OCI-LY3 (cell line): ENCODE results near the gene PSMD14.

Experiments
- H2AFZ ChIP-seq: fragments of 200-600, 300-600 bp; shearing (Covaris generic); 2 replicates; pipeline ENCODE4 v1.6.0; 2014; ENCODE audit warnings: antibody characterized with exemption, low read depth, low read length
- H3K27ac ChIP-seq: fragments of 200-600, 300-600 bp; sonication (generic); 2 replicates; pipeline ENCODE4 v1.5.1; 2014; ENCODE audit warnings: mild to moderate bottlenecking, low read length, moderate library complexity, mixed read lengths
- H3K27me3 ChIP-seq: fragments of 200-600, 300-600 bp; sonication (generic); 2 replicates; pipeline ENCODE4 v1.6.1; 2014; ENCODE audit warnings: low read depth, low read length, mixed read lengths
- H3K36me3 ChIP-seq: fragments of 200-600, 300-600 bp; sonication (generic); replicated peaks from 2 replicates; pipeline ENCODE3; 2014; ENCODE audit warnings: low read depth, low read length, mixed read lengths
- H3K4me1 ChIP-seq: fragments of 300-600, 200-600 bp; sonication (generic); 2 replicates; pipeline ENCODE4 v1.6.1; 2014; ENCODE audit warnings: low read length, mixed read lengths
- H3K4me2 ChIP-seq: fragments of 200-600, 300-600 bp; sonication (generic); 2 replicates; pipeline ENCODE4 v1.6.1; 2014; ENCODE audit warnings: low read length, mixed read lengths
- H3K4me3 ChIP-seq: fragments of 300-600, 200-600 bp; sonication (generic); 2 replicates; pipeline ENCODE4 v1.5.1; 2014; ENCODE audit warnings: antibody characterized with exemption, mild to moderate bottlenecking, low read length, moderate library complexity
- H3K79me2 ChIP-seq: fragments of 300-600, 200-600 bp; shearing (Covaris generic); 2 replicates; pipeline ENCODE4 v1.6.1; 2014; ENCODE audit warnings: mild to moderate bottlenecking, low read length, mixed read lengths
- H3K9ac ChIP-seq: fragments of 300-600, 200-600 bp; shearing (Covaris generic); 2 replicates; pipeline ENCODE4 v1.6.0; 2014; ENCODE audit warnings: mild to moderate bottlenecking, low read length, moderate library complexity
- H3K9me3 ChIP-seq: fragments of 200-600, 300-600 bp; shearing (Covaris generic); 2 replicates; pipeline ENCODE4 v1.6.1; 2014; ENCODE audit warnings: low read length, mixed read lengths; ENCODE audit not compliant: insufficient read depth
- H4K20me1 ChIP-seq: fragments of 200-600, 300-600 bp; sonication (generic); 2 replicates; pipeline ENCODE4 v1.6.1; 2016; ENCODE audit warnings: low read length, mixed read lengths; ENCODE audit not compliant: insufficient read depth
- EZH2phosphoT487 ChIP-seq: fragments of 200-600 bp; shearing (Covaris generic); IDR thresholded peaks from 2 replicates; pipeline ENCODE4 v1.6.1; 2018; ENCODE audit warnings: antibody characterized with exemption, mixed run types, low read depth
- TF ChIP-seq, protein P1 (sequence below): fragments of 200-600, 300-600 bp; sonication (generic); IDR thresholded peaks from 2 replicates; pipeline ENCODE4 v1.5.1; 2014; ENCODE audit warnings: antibody characterized with exemption, low read length, low read depth

The PSMD14 gene

DNA sequence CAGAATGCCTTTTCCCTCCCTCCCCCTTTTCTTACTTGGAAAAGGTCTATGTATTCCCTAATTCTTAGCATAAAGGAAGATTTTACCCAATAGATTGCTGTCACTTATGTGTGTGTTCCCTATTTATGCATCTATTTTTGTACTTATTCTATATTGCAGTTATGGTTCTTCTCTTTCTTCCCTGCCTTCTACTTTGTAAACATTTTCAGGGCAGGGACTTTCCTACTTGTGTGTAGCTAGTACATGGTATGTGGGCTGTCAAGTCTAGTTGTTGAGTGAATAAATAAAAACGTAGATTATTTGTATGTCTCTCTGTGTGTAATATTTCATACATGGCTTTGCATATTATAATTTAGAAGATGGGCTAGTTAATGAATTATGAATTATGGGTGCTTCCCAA lies 45.3 kb downstream of the PSMD14 start:
- H4K20me1 ChIP-seq: peaks cover 56% of the 10 kb centered on the region
- peaks cover 5% of the 10 kb centered on the region for H3K36me3 ChIP-seq
- no peaks in the 10 kb centered on the region for H3K9me3 ChIP-seq
- no peak overlapping the region for H3K4me2 ChIP-seq
- peaks cover 13% of the 10 kb centered on the region for H3K4me1 ChIP-seq
- no peak overlapping the region for H3K27ac ChIP-seq
- no peak overlapping the region for H3K4me3 ChIP-seq
- H3K27me3 ChIP-seq: no peaks in the 10 kb centered on the region
- H3K9ac ChIP-seq: no peak overlapping the region
- TF ChIP-seq, protein P1, sequence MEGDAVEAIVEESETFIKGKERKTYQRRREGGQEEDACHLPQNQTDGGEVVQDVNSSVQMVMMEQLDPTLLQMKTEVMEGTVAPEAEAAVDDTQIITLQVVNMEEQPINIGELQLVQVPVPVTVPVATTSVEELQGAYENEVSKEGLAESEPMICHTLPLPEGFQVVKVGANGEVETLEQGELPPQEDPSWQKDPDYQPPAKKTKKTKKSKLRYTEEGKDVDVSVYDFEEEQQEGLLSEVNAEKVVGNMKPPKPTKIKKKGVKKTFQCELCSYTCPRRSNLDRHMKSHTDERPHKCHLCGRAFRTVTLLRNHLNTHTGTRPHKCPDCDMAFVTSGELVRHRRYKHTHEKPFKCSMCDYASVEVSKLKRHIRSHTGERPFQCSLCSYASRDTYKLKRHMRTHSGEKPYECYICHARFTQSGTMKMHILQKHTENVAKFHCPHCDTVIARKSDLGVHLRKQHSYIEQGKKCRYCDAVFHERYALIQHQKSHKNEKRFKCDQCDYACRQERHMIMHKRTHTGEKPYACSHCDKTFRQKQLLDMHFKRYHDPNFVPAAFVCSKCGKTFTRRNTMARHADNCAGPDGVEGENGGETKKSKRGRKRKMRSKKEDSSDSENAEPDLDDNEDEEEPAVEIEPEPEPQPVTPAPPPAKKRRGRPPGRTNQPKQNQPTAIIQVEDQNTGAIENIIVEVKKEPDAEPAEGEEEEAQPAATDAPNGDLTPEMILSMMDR: no peak
- no peak for TF ChIP-seq EZH2phosphoT487
- H2AFZ ChIP-seq: no peak overlapping the region
- H3K79me2 ChIP-seq: peaks cover 86% of the 10 kb centered on the region

DNA sequence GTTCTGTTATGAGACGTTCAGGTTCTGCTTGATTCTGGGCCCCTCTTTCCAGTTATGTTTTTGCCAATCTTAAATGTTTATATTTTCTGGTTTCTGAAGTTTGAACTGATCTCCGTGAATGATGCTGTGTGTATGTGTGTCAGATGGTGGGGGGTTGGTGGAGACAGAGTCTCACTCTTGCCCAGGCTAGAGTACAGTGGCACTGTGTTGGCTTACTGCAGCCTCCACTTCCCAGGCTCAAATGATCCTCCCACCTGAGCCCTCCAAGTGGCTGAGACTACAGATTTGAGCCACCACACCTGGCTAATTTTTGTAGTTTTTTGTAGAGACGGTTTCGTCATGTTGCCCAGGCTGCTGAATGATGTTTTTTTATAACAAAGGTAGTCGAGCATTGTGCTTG lies 45.9 kb downstream of the PSMD14 start:
- Histone ChIP-seq H3K9ac (no peak overlapping the region), H4K20me1 (peaks cover 53% of the 10 kb centered on the region), H3K27ac (no peak overlapping the region), H3K36me3 (peaks cover 9% of the 10 kb centered on the region), H3K9me3 (no peaks in the 10 kb centered on the region), H3K4me2 (no peak overlapping the region), H3K27me3 (no peaks in the 10 kb centered on the region), H2AFZ (no peak overlapping the region), H3K79me2 (peaks cover 88% of the 10 kb centered on the region), H3K4me3 (no peak overlapping the region), H3K4me1 (peaks cover 13% of the 10 kb centered on the region)
- TF ChIP-seq, protein P1: no peak
- no peak for TF ChIP-seq EZH2phosphoT487

DNA sequence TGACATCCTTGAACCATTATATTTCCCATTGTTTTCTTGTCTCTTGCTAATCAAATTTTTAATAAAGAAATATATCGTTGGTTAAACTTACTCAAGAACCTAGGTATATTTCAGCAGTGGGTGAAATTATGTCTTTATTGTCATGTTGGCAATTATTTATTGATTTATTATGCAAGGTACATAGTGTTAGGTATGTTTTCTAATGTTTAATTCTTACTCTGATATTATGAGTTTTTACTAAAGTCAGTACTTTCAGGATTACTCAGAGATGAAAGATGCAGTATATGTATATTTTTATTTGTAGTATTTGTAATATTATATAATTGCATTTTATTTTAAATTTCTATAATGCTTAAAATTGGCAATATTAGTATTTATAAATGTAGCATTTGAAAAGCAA lies 46.9 kb downstream of the PSMD14 start:
- Histone ChIP-seq H3K4me3 (no peak overlapping the region), H3K9me3 (0 out of 2 replicates have a peak, but pooled peaks cover 4% of the 10 kb centered on the region), H3K27ac (no peak overlapping the region), H3K27me3 (no peaks in the 10 kb centered on the region), H3K9ac (no peak overlapping the region), H3K4me1 (peaks cover 13% of the 10 kb centered on the region), H3K36me3 (peaks cover 17% of the 10 kb centered on the region), H4K20me1 (peaks cover 45% of the 10 kb centered on the region), H3K4me2 (no peak overlapping the region), H3K79me2 (peaks cover 85% of the 10 kb centered on the region), H2AFZ (no peak overlapping the region)
- TF ChIP-seq, protein P1: no peak
- TF ChIP-seq EZH2phosphoT487: no peak

DNA sequence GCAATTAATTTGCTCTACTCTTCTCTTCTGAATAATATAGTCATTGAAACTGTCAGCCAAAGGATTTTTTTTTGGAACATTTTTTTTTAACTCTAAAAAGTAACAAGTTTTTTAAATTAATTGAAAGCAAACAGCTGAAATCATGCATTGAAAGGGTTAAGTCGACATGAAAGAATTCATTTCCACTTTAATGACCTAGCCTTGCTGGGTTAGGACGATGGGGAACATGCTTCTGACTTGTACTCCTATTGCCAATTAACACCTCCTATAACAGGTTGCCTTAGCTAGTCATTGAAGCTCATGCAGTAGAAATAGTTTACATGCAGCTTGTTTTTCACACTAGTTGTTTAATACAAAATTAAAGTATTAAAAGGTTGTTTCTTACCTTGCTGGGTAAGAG lies 47.8 kb downstream of the PSMD14 start:
- TF ChIP-seq, protein P1: no peak
- no peak for TF ChIP-seq EZH2phosphoT487
- Histone ChIP-seq H3K27ac (no peak overlapping the region), H3K4me1 (peaks cover 13% of the 10 kb centered on the region), H3K36me3 (peaks cover 21% of the 10 kb centered on the region), H2AFZ (no peak overlapping the region), H3K27me3 (no peaks in the 10 kb centered on the region), H3K9ac (no peak overlapping the region), H3K9me3 (0 out of 2 replicates have a peak, but pooled peaks cover 8% of the 10 kb centered on the region), H3K4me2 (no peak overlapping the region), H3K79me2 (peaks cover 81% of the 10 kb centered on the region), H4K20me1 (peaks cover 44% of the 10 kb centered on the region), H3K4me3 (no peak overlapping the region)
